AG08396 (cell line): Measurements from ENCODE around the gene BCAS2.

Experiments
- DNase-seq: peaks from one replicate; pipeline ENCODE4 v3.0.0; 2012; ENCODE audit warnings: low spot score, mixed read lengths

BCAS2 gene

DNA sequence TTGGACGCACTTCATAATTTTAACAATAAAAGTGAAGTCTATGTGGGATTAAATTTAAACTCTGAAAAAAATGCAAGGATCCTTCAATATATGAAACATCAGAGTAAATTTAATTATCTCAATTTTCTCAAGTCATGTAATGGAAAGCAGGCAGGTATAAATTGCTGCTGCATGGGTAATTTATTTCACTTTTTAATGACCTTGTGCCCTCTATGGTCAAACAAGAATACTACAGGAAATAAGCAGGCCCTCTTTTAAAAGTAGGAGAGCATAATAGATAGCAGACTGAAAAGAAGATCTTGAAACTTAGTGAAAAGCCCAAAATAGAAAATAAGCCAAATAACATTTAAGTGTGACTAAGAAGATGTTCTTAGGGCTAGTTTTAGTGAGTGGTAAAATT is 22.9 kb downstream of the BCAS2 start:
- DNase-seq, result no peak

DNA sequence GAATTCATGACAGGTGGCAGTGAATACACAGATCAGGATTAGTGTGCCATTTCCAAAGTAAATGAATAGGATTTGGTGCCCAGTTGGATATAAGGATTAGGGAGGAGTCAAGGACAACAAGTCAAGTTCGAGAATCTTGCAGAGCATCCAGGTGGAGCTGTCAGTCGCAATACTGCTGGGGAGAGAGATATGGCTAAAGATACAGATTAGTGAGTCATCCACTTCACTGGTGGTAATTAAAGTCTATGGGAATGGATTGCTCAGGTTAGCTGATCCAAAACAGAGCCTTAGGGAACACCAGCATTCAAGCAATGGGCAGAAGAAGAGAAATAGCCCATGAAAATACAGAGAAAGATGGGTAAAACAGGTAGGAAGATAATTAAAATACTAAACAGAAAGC is 26.8 kb downstream of the BCAS2 start:
- DNase-seq, result no peak

DNA sequence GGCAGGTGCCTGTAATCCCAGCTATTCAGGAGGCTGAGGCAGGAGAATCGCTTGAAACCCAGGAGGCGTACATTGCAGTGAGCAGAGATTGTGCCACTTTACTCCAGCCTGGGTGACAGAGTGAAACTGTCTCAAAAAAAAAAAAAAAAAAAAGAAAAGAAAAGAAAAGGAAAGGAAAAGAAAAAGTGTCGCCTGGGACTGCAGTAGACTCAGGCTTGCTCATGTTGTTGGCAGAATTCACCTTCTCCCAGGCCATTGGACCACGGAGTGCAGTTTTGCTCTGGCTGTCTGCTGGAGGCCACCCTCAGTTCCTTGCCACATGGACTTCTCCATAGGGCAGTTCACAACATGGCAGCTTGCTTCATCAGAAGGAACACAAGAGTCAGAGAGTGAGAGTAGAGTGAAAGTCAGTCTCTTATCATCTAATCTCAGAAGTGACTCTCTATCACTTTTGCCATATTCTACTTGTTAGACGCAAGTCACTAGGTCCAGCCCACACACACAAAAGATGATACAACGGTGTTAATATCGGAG is 29.2 kb downstream of the BCAS2 start:
- DNase-seq, result no peak

DNA sequence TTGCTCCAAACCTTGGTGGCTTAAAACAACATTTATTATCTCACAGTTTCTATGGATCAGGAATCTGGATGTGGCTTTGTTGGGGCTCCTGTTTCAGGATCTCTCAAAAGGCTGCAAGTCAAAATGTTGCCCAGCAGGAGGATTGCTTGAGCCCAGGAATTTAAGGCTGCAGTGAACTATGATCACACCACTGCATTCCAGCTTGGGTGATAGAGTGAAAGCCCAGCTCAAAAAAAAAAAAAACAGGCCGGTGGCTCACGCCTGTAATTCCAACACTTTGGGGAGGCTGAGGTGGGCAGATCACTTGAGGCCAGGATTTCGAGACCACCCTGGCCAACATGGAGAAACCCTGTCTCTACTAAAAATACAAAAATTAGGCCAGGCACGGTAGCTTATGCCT is 30.0 kb downstream of the BCAS2 start:
- DNase-seq, result no peak

DNA sequence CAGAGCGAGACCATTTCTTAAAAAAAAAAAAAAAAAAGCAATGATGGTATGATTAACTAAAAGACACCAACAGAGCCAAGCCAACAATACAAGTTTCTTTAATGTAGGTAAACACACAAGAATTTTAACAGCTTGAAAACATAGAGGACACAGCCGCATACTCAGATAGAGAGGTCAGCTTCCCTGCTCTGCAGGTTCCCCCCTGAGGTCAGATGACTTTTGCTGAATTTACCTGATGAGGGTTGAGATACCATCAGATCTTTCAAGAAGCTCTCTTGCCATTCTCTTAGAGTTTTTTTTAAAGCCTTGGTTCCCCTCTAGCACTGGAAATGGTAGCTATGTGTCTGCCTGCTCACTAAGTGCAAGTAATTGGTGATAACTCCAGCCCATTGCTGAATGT is 31.1 kb downstream of the BCAS2 start:
- DNase-seq, result no peak

DNA sequence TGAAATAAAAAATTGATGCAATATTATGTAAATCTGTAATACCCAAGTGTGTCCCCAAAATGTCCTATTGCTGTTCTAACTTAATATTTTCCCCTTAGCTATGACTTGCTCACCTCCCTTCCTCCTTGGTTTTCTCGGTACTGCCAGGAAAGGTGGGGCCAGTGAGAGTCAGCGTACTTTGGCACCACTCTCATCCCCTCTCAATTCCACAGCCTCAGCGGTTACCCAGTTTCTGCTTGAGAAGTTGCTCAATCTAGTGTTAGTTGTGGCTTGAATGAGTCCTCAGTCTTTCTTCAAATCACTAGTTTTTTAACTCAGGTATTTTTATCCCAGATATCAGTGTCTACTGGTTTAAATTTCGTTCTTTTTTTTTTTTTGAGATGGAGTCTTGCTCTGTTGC is 32.3 kb downstream of the BCAS2 start:
- DNase-seq, result no peak

DNA sequence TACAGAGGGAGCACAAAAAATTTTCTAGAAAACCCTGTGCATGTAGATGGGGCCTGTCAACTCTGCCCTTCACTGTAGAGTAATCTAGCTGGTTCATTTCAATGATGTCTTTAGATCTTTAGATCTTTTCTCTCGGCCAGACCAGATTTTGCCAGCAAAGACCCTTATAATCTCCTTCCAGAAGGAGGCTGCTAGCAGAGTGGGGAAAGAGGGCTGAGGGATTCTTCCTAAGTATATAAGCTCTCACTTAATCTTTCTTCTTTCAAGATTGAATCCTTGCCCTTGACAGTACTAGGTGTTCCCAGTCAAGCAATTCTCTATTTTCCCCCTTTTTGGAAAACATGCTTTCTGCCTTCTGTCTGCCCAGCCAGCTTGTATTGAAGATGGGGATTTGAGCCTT is 34.3 kb downstream of the BCAS2 start:
- DNase-seq, result no peak

DNA sequence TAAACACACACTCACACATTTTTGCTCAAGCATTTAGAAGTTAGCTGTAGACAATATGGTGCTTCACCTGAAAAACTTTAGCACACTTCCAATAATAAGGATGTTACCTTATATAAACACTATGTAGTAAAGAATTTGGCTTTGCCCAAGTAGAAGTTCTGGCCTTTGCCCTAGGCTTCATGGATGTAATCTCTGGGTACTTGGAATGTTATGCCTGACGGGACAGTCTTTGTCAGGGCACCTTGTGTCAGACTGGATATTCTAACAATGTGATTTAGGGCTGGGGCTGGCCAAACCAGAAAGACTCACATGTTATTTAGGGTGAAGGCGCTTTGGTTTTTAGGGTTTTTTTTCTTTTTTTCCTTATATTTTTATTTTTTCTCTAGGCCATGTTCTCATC is 35.6 kb downstream of the BCAS2 start:
- DNase-seq, result no peak

DNA sequence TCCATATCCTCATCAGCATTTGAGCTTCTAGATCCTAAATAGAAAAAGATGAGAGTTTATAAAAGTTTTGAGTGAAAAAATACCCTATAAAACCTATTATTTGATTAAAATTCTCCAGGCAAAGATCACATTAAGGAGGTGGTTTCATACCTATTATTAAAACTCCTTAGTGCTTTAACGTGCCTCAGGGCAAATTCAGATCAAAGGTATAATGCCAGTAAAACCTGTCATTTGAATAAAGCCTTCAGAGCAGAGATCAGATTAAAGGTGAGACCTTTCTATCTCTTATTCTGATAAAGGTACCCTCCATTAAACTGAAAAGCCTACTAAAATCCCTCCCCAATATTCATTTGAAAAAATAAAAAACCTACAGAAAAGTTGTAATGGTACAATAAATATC is 36.1 kb downstream of the BCAS2 start:
- no peak for DNase-seq

DNA sequence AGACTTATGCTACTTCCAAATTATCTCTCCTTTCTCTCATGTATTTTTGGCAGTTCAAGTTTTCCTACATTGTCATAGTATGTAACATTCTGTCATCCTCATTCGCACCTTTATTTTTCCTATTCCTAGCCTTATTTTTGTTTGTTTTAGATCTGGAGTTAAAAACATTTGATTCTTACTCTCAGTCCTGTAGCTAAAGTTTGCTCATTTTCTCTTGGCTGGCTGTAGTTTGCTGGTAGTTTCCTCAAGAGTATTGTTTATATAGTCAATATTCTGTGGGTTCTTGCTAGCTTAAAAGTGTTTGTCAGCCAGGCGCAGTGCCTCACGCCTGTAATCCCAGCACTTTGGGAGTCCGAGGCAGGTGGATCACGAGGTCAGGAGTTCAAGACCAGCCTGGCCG is 40.6 kb downstream of the BCAS2 start:
- DNase-seq, result no peak

DNA sequence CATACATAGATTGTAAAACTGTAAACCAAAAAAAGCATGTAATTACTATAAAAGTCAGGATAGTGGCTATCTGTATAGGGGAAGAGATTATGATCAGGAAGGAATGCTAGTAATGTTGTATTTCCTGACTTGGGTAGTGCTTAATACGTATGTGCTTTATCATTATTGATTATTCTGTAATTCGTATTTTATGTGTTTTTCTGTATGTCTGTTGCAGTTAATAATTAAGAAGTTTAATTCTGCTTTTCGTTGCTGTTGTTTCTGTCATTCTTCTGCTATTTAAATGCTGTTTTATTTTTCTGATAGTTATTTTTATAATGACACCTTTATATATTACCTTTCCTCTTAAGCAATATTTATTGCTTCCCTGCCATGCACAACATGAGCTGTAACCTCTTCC is 41.1 kb downstream of the BCAS2 start:
- DNase-seq, result no peak

DNA sequence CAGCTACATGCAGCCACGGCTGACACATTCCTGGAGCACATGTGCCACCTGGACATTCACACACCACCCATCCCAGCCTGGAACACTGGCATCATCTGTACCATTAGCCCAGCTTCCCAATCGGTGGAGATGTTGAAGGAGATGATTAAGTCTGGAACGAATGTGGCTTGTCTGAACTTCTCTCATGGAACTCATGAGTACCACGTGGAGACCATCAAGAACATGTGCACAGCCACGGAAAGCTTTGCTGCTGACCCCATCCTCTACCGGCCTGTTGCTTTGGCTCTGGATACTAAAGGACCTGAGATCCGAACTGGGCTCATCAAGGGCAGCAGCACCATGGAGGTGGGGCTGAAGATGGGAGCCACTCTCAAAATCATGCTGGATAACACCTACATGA is 45.4 kb downstream of the BCAS2 start:
- no peak for DNase-seq

DNA sequence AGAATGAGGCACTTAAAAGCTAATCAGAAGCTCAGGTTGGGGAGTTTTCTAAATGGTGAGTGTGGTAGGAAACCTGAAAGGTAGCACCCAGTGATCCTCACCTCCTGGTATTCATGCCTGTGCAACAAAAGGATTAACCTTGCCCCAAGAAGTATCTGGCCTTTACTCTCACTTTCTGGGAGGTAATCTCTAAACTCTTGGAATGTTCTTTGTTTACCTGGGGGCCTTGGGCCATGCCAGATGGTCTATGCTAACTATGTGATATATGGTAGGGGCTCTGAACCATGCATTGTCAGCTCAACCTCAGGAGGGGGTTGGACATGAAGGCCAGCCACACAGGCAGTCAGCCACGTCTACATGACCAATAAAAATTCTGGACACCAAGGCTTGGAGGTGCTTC is 46.0 kb downstream of the BCAS2 start:
- no peak for DNase-seq

DNA sequence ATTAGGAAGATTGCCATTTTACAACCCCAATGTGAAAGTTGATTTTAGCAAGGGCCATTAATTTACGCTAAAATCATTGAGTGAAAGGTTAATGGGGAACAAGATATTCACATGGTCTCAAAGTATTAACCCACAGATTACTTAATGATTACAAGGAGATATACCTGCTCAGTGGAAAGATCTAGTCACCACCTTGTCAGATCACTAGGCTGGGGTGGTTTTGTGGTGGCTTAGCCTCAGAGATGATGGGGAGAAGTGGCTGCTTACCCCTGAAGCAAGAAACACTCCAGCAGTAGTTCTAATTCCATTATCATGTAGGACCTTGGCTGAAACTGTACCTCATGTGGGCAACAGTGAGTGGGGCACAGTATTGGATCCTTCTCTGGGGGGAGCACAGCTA is 50.3 kb downstream of the BCAS2 start:
- no peak for DNase-seq

DNA sequence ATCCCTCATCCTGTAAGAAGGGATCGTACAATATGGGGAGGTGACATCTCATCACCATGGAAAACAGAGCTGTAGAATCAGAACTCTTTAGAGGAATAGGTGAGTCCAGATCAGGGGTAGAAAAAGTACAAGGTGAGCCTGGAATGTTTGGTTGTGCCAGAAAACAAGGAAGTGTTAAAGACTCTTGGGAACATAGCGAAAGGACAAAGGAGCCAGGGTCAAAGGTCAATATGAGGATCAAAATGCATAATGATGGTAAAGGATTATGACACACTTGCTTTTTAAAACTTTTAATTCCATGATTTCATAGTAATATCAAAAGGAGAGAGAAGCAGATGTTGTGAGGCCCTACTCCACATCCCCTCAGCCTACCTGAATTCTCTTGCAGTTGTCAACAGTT is 51.2 kb downstream of the BCAS2 start:
- no peak for DNase-seq

DNA sequence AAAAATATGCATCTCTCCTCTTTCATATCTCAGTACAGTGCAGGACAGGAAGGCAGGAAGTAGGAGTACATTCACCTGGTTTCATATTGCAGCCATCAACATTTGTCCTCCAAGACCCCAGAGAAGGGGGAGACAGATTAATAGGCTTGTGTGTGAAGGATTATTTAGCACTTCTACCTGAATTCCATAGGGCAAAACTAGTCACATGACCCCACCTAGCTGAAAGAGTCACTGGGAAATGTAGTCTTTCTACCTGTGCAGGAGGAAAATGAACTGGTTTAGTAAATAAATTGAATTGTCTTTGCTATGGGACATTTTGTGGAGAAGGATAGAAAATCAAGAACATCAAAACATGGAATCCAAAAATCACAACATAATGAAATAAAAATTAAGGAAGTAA is 56.5 kb downstream of the BCAS2 start:
- DNase-seq, result no peak

DNA sequence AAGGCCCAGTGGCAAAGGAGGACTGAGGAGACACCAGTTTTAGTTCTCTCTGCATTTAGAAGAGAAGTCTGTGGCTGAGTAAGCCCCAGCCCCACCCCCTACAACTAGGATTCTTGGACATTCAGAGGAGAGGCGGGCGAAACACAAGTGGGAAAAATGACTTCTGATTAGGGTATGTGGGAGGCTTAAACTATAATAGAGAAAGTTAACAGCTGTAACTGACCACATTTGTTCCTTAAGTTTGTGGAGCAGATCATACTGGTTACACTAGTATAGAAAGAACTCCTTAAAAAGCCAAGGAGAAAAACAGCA is 59.2 kb downstream of the BCAS2 start:
- no peak for DNase-seq

DNA sequence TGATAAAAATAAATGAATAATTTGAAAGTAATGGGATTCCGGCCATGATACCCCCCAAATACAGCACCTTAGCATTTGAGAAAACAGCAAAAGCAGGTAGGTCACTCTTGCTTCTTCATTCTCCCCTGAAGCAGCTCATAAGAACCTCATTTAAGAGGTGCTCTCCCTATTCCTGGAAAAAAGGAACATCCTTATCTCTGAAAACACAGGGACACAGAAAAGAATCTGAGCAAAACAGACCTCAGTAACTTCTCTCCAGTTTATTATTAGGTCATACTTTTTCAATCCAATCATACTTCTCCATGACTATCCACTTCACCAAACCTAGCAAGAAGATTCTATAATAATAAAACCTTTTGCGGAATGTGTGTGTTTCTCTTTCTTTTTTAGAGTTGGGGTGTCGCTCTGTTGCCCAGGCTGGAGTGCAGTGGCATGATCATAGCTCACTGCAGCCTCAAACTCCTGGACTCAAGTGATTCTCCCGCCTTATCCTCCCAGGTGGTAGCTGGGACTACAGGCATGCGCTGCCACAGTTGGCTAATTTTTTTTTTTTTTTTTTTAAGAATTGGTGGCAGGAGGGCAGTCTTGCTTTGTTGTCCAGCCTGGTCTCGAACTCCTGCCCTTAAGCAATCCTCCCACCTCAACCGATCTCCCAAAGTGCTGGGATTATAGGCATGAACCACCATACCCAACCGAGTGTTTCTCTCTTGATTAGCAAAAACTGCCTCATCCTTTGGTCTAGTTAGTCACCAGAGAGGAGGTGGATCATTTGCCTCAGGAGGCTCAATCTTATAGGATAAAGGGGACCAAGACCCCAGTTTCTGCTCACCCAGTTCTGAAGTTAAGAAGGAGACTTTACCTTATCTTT is 59.8 kb downstream of the BCAS2 start:
- no peak for DNase-seq
